ENCODE data around the gene PAK1. TPM values are rescaled to one million over a fixed set of nuclear protein-coding genes. Genes with fewer than 3 reads are reported as not detected.

Gene PAK1
- total and polyA plus RNA-seq, 2 donors (not counting 3 experiments of a cell fraction or from before 2014, with no cell fraction given), result 5.6 to 12.9 TPM

DNA sequence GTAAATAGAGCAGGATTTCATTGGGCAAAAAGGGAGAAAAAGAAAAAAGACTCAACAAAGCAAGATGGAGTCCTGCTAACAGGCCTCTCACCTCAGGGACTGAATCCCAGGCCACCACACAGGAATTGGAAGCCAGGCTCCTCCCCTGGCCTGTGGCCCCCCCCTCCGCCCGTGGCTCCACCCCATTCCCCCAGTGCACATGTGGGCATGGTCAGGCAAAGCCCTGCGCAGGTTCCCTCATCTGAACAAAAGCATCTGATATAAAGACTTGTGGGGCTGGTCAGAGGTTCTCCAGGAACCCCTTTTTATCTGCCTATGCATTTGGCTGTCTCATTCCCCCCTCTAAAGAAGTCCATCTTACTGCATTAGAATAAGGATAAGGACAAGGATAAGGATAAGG lies 46.0 kb upstream of the PAK1 start:
- Histone ChIP-seq H4K20me1 (replicated peaks; ENCODE audit: control insufficient read depth, extremely low read depth, insufficient read depth, low read length) (no peaks in the 10 kb centered on the region), H3K79me2 (ENCODE audit: control insufficient read depth, insufficient read depth, low read length) (no peaks in the 10 kb centered on the region), H3K4me2 (ENCODE audit: insufficient read depth, low read length) (no peak overlapping the region), H3K36me3 (ENCODE audit: control insufficient read depth in 2 of 2, extremely low read depth in 1 of 2, insufficient read depth in 2 of 2, low read length in 2 of 2) (no peaks in the 10 kb centered on the region), H3K27ac (ENCODE audit: insufficient read depth, low read depth, low read length) (no peak overlapping the region), H3K4me1 (ENCODE audit: control insufficient read depth, extremely low read depth, insufficient read depth, low read length) (peaks cover 8% of the 10 kb centered on the region), H3K9ac (replicated peaks; ENCODE audit: extremely low read depth, insufficient read depth, low read length) (no peak overlapping the region), H3K27me3 (ENCODE audit: control insufficient read depth in 2 of 2, insufficient read depth in 2 of 2, low read length in 2 of 2) (no peaks in the 10 kb centered on the region), H3K9me3 (replicated peaks; ENCODE audit: control insufficient read depth, insufficient read depth, low read length) (no peaks in the 10 kb centered on the region), H3K4me3 (replicated peaks in 1 of 3; ENCODE audit: insufficient read depth in 1 of 3, low read depth in 1 of 3, low read length in 3 of 3) (no peak overlapping the region), H2AFZ (ENCODE audit: low read depth, low read length) (no peak overlapping the region), H3K9me1 (replicated peaks; ENCODE audit: control insufficient read depth, extremely low read depth, insufficient read depth, low read length) (no peaks in the 10 kb centered on the region)
- dilution Hi-C loops (cut with MboI; ENCODE audit: extremely low pct_ligation_motif_present, low sequenced_read_pairs), result no loop called here
- FAIRE-seq (no peak), DNase-seq (ENCODE audit: low read depth, low spot score) (no peak)
- ChIA-PET POLR2A (no interaction called here), CTCF (no interaction called here)
- TF ChIP-seq EZH2 (IDR thresholded peaks at IDR 0.05; ENCODE audit: borderline replicate concordance, low read depth, low read length, severe bottlenecking) (no peak), POLR2A (IDR thresholded peaks at IDR 0.05; ENCODE audit: low read depth, low read length) (no peak), JUN (IDR thresholded peaks at IDR 0.05; ENCODE audit: borderline replicate concordance, insufficient read depth, insufficient read length, low read depth) (no peak), POLR2AphosphoS5 (IDR thresholded peaks at IDR 0.05; ENCODE audit: insufficient read depth, low read depth, low read length) (no peak), FOS (IDR thresholded peaks at IDR 0.05; ENCODE audit: borderline replicate concordance, insufficient read depth, low read length) (no peak), MYC (IDR thresholded peaks at IDR 0.05; ENCODE audit: low read depth, low read length) (no peak), GATA2 (IDR thresholded peaks at IDR 0.05; ENCODE audit: insufficient read depth, insufficient read length, low read depth, low read length) (no peak)
- TF ChIP-seq, protein P1, sequence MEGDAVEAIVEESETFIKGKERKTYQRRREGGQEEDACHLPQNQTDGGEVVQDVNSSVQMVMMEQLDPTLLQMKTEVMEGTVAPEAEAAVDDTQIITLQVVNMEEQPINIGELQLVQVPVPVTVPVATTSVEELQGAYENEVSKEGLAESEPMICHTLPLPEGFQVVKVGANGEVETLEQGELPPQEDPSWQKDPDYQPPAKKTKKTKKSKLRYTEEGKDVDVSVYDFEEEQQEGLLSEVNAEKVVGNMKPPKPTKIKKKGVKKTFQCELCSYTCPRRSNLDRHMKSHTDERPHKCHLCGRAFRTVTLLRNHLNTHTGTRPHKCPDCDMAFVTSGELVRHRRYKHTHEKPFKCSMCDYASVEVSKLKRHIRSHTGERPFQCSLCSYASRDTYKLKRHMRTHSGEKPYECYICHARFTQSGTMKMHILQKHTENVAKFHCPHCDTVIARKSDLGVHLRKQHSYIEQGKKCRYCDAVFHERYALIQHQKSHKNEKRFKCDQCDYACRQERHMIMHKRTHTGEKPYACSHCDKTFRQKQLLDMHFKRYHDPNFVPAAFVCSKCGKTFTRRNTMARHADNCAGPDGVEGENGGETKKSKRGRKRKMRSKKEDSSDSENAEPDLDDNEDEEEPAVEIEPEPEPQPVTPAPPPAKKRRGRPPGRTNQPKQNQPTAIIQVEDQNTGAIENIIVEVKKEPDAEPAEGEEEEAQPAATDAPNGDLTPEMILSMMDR (IDR thresholded peaks at IDR 0.05; ENCODE audit: extremely low read depth in 1 of 2, insufficient read depth in 1 of 2, low read depth in 1 of 2, low read length in 2 of 2), result no peak
- TF ChIP-seq, protein P2, sequence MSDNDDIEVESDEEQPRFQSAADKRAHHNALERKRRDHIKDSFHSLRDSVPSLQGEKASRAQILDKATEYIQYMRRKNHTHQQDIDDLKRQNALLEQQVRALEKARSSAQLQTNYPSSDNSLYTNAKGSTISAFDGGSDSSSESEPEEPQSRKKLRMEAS (IDR thresholded peaks at IDR 0.05; ENCODE audit: insufficient read depth, insufficient read length), result no peak
- intact Hi-C loops (cut with micrococcal nuclease), result no loop called here
- BruUV-seq (replicated peaks), result no TSS peak

Measured in endothelial cell of umbilical vein (primary cell).